Measurements from ENCODE around the gene SH3RF2.
"Not testable (repeated sequence)": the region's sequence is repeated elsewhere in the genome, so short reads cannot be mapped to it uniquely, and the experiment has no call there.

Gene SH3RF2

DNA sequence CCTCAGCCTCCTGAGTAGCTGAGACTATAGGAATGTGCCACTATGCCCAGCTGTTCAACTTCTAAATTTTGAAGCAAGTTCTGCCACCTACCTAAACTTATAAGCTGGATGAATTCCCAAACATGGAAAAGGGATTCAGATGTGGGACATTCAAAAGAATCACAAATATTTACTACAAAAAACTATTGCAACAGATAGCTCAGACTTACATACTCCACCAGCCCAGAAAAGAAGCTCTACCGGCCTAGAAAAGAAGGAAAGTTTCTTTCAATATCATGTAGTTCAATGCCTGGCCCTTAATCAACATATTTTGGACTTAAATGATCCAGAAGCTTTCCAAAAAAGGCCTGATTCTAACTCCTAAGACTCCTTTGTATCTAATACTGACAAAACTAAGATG, 23.8 kb downstream of the SH3RF2 start:
- Histone ChIP-seq H3K27ac (no peak overlapping the region), H3K4me3 (no peak overlapping the region), H3K9me3 (ENCODE audit: low read depth, low read length) (no peaks in the 10 kb centered on the region), H3K9ac (ENCODE audit: insufficient read length) (no peak overlapping the region), H3K36me3 (ENCODE audit: insufficient read depth, low read length) (no peaks in the 10 kb centered on the region)
- no peak for DNase-seq (ENCODE audit: low read depth, low spot score)
- TF ChIP-seq FOXP2 (optimal IDR thresholded peaks at IDR 0.05; ENCODE audit: control extremely low read depth, extremely low read length, insufficient read depth) (no peak), EZH2 (IDR thresholded peaks at IDR 0.05) (no peak), POLR2AphosphoS5 (IDR thresholded peaks at IDR 0.05; ENCODE audit: borderline replicate concordance, low read depth, low read length) (no peak)

DNA sequence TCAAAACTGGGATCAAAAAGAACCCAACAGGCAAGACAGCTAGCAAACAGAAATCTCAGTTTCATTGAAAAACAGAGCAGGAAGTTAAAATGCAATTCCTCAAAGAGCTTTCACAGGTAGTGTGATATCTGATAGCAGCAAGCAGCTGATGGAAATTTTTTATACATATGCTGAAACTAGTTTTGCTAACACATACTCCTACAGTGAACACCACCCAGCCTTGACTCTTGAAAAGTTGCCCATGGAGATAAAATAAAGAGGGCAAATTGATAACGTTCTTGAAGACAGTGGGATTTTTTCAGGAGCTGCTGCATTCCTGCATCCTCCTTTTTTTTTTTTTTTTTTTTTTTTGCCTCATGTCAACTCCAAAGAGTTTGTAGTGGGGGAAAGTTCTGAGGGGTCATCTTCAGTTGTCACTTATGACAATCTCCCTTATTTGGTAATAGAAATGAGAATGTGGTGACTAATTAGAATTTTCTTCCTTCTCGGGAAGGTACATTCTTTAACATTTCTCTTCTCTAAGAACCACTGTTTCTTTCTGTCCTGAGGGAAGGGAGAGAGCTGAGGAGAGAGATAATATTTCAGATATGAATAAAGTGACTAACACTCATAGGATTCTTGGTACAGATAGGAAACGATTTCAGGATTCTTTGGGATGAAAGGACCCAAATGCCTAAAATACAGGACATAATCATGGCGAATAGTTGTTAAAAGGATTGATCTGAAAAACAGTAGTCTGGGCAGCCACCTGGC, 24.6 kb downstream of the SH3RF2 start:
- no peak overlapping the region for H3K27ac ChIP-seq
- H3K4me3 ChIP-seq, result no peak overlapping the region
- H3K36me3 ChIP-seq (ENCODE audit: insufficient read depth, low read length), result no peaks in the 10 kb centered on the region
- TF ChIP-seq FOXP2 (optimal IDR thresholded peaks at IDR 0.05; ENCODE audit: control extremely low read depth, extremely low read length, insufficient read depth) (no peak), POLR2AphosphoS5 (IDR thresholded peaks at IDR 0.05; ENCODE audit: borderline replicate concordance, low read depth, low read length) (no peak), EZH2 (IDR thresholded peaks at IDR 0.05) (no peak)
- DNase-seq (ENCODE audit: low read depth, low spot score), result no peak
- no peak overlapping the region for H3K9ac ChIP-seq (ENCODE audit: insufficient read length)
- no peaks in the 10 kb centered on the region for H3K9me3 ChIP-seq (ENCODE audit: low read depth, low read length)

DNA sequence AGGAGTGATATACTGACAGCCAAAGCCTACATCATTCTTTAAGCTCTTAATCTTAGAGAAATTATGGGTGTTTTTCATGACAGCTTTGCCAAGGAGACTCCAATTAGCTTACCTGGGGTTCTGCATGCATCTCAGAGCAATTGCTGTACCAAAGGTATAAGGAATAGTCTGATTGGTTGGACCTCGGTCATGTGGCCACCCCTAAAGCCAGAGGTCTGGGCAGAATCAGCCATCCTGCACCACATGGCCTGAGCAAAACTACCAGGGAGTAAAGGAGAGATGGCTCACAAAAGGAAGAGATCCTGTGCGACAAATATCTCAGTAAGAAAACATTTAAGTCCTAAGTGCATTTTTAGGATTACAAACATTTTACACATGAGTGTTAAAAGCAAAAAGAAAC, 25.6 kb downstream of the SH3RF2 start:
- no peaks in the 10 kb centered on the region for H3K36me3 ChIP-seq (ENCODE audit: insufficient read depth, low read length)
- TF ChIP-seq POLR2AphosphoS5 (IDR thresholded peaks at IDR 0.05; ENCODE audit: borderline replicate concordance, low read depth, low read length) (no peak), FOXP2 (optimal IDR thresholded peaks at IDR 0.05; ENCODE audit: control extremely low read depth, extremely low read length, insufficient read depth) (no peak), EZH2 (IDR thresholded peaks at IDR 0.05) (no peak)
- no peaks in the 10 kb centered on the region for H3K9me3 ChIP-seq (ENCODE audit: low read depth, low read length)
- no peak overlapping the region for H3K9ac ChIP-seq (ENCODE audit: insufficient read length)
- no peak for DNase-seq (ENCODE audit: low read depth, low spot score)
- no peak overlapping the region for H3K27ac ChIP-seq
- no peak overlapping the region for H3K4me3 ChIP-seq

DNA sequence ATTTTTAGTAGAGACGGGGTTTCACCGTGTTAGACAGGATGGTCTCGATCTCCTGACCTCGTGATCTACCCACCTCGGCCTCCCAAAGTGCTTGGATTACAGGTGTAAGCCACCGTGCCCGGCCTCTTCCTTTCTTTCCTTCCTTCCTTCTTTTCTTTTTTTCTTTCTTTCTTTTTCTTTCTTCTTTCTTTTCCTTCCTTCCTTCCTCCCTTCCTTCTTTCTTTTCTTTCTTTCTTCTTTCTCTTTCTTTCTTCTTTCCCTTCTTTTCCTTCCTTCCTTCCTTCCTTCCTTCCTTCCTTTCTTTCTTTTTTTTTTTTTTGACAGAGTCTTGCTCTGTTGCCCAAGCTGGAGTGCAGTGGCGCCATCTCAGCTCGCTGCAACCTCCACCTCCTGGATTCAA, 27.6 kb downstream of the SH3RF2 start:
- H3K27ac ChIP-seq; H3K9ac ChIP-seq (ENCODE audit: insufficient read length); H3K36me3 ChIP-seq (ENCODE audit: insufficient read depth, low read length); H3K4me3 ChIP-seq; DNase-seq (ENCODE audit: low read depth, low spot score); H3K9me3 ChIP-seq (ENCODE audit: low read depth, low read length): not testable (repeated sequence)

DNA sequence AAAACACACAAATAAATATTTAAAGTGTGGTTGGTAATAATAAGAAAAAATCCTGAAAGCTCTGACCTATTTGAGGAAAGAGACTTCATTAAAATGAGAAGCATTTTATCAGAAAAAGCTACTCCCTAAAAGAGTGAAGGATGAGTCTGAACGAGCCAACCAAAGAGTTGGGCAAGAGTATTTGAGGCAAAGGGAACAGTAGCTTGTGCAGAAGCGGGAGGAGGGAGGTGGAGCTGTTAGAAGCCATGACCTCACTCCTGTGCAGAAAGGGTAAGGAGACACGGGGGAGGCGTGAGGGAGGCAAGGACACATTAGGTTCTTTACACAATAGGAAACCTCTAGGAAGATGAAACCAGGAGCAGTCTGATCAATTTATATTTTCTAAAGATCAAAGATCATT, 29.4 kb downstream of the SH3RF2 start:
- no peak for TF ChIP-seq POLR2AphosphoS5 (IDR thresholded peaks at IDR 0.05; ENCODE audit: borderline replicate concordance, low read depth, low read length)
- no peak for TF ChIP-seq FOXP2 (optimal IDR thresholded peaks at IDR 0.05; ENCODE audit: control extremely low read depth, extremely low read length, insufficient read depth)
- TF ChIP-seq EZH2 (IDR thresholded peaks at IDR 0.05), result no peak
- Histone ChIP-seq H3K9ac (ENCODE audit: insufficient read length) (no peak overlapping the region), H3K4me3 (no peak overlapping the region), H3K9me3 (ENCODE audit: low read depth, low read length) (no peaks in the 10 kb centered on the region), H3K27ac (no peak overlapping the region), H3K36me3 (ENCODE audit: insufficient read depth, low read length) (no peaks in the 10 kb centered on the region)
- DNase-seq (ENCODE audit: low read depth, low spot score), result no peak

DNA sequence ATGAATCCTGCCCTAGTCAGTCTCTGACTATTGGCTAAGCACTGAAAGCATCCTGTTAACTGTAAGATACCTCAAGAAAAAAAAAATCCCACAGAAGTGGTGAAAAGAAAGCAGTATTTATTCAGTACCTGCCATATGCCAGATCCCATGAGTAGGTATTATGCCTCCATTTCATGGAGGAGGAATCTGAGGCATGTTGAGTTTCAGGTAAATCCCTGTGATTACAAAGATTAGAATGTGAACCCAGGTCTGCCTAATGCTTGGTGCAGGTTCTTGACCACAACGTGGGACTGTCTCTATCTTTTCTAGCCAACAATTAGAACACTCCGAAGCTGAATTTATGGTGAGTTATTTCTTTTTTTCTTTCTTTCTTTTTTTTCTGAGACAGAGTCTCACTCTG, 30.9 kb downstream of the SH3RF2 start:
- no peak for TF ChIP-seq FOXP2 (optimal IDR thresholded peaks at IDR 0.05; ENCODE audit: control extremely low read depth, extremely low read length, insufficient read depth)
- no peak for TF ChIP-seq EZH2 (IDR thresholded peaks at IDR 0.05)
- no peak for TF ChIP-seq POLR2AphosphoS5 (IDR thresholded peaks at IDR 0.05; ENCODE audit: borderline replicate concordance, low read depth, low read length)
- Histone ChIP-seq H3K9me3 (ENCODE audit: low read depth, low read length) (no peaks in the 10 kb centered on the region), H3K27ac (no peak overlapping the region), H3K4me3 (no peak overlapping the region), H3K9ac (ENCODE audit: insufficient read length) (no peak overlapping the region), H3K36me3 (ENCODE audit: insufficient read depth, low read length) (no peaks in the 10 kb centered on the region)
- no peak for DNase-seq (ENCODE audit: low read depth, low spot score)

DNA sequence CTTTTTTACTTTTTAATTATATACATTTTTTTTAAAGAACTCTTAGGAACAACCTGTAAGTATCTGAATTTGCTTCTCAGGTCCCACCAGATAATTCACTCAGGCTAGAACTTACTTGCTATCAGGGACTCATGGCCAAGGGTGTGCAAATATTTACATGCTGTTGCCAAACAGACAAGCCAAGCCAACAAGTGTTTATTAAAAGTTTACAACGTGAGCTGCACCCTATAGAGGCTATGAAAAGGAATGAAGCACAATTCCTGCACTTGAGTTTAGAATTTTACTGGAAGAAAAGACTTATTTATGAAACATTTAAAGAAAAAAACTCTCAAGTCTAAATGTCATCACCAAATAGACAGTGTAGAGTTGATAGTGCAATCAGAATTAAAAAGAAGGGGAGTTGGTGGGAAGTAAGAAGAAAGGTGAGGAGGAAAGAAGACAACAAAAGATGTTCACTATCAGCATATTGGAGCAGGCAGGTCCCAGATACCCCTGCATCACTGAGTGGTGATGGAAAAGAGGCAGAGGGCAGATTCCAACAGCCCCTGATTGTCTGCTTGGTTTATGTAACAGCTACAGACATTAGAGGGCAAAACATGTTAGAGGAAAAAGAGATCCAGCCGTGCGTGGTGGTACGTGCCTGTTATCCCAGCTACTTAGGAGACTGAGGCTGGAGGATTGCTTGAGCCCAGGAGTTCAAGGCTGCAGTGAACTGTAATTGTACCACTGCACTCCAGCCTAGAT, 32.8 kb downstream of the SH3RF2 start:
- Histone ChIP-seq H3K9me3 (ENCODE audit: low read depth, low read length) (no peaks in the 10 kb centered on the region), H3K27ac (no peak overlapping the region), H3K9ac (ENCODE audit: insufficient read length) (no peak overlapping the region), H3K4me3 (no peak overlapping the region), H3K36me3 (ENCODE audit: insufficient read depth, low read length) (no peaks in the 10 kb centered on the region)
- no peak for TF ChIP-seq POLR2AphosphoS5 (IDR thresholded peaks at IDR 0.05; ENCODE audit: borderline replicate concordance, low read depth, low read length)
- no peak for TF ChIP-seq EZH2 (IDR thresholded peaks at IDR 0.05)
- TF ChIP-seq FOXP2 (optimal IDR thresholded peaks at IDR 0.05; ENCODE audit: control extremely low read depth, extremely low read length, insufficient read depth), result no peak
- no peak for DNase-seq (ENCODE audit: low read depth, low spot score)

DNA sequence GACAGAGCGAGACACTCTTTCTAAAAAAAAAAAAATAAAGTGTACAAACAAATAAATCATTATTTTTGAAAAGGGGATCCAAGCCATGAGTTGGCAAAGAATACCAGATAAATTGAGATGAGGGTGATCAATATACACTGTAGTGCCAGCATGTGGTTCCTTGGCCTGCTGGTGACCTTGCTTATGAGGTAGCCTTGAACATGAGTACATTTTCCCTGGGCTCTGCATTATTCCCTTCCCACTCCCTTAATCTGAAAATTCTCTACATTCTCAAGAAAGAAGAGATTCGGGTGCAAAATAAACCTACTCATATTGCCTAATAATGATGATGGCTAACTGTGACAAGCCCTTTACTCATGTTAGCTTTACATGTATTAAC, 33.3 kb downstream of the SH3RF2 start:
- Histone ChIP-seq H3K4me3 (no peak overlapping the region), H3K9me3 (ENCODE audit: low read depth, low read length) (no peaks in the 10 kb centered on the region), H3K9ac (ENCODE audit: insufficient read length) (no peak overlapping the region), H3K36me3 (ENCODE audit: insufficient read depth, low read length) (no peaks in the 10 kb centered on the region), H3K27ac (no peak overlapping the region)
- TF ChIP-seq FOXP2 (optimal IDR thresholded peaks at IDR 0.05; ENCODE audit: control extremely low read depth, extremely low read length, insufficient read depth) (no peak), EZH2 (IDR thresholded peaks at IDR 0.05) (no peak), POLR2AphosphoS5 (IDR thresholded peaks at IDR 0.05; ENCODE audit: borderline replicate concordance, low read depth, low read length) (no peak)
- no peak for DNase-seq (ENCODE audit: low read depth, low spot score)
